SH-SY5Y (cell line): ENCODE results near the gene HCFC1R1.

Source experiments
- GATA2 ChIP-seq: IDR thresholded peaks from 2 replicates; pipeline ENCODE4 v1.6.1; 2011; ENCODE audit warnings: mild to moderate bottlenecking, low read depth, low read length
- GATA3 ChIP-seq: IDR thresholded peaks from 2 replicates; pipeline ENCODE4 v1.6.1; 2011; ENCODE audit warnings: low read depth, mild to moderate bottlenecking, low read length, moderate library complexity

DNA sequence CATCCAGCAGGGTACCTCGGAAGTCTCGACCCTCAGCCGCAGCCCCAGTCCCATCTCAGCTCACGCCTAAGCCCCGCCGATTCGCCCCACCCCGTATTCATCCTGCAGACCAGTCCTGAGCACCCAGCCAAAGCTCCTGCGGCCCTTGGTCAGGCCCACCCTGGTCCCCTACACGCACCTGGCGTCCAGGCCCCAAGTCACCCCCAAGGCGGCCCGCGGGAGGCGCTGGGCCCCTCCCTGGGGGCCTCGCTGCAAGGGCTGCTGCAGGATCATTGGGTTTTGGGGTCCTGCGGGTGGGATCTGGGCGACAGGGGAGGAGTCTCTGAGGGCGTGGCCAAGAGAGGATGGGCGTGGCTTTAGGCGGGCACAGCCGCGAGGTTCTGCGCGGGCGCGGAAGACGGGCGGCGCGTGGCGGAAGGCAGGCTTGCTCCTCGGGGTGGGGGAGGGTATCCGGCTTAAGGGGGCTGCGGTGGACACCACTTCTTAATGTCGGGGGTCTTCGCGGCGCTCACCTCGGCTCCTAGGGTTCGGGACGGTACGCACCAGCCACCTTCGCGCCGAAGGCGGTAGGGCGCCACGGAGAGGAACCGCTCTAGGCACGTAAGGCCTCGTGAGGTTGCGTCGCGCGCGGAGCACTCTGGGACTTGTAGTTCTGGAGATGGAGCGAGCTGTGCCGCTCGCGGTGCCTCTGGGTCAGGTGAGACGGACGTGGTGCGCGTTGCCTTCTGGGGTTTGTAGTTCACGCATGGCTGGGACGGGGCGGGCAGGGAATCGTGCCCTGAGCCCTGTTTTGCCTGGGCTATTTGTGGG, at the start of gene HCFC1R1, which contains the start of gene THOC6:
- no peak for TF ChIP-seq GATA2
- no peak for TF ChIP-seq GATA3
